Raji (cell line): ENCODE measurements around the gene PCDHGA4.

Source experiments
- POLR2A ChIP-seq: IDR thresholded peaks from 2 replicates; pipeline ENCODE4 v1.6.1; 2011; ENCODE audit warnings: low read depth, low read length, control low read depth; ENCODE audit not compliant: insufficient read depth

PCDHGA4 gene

DNA sequence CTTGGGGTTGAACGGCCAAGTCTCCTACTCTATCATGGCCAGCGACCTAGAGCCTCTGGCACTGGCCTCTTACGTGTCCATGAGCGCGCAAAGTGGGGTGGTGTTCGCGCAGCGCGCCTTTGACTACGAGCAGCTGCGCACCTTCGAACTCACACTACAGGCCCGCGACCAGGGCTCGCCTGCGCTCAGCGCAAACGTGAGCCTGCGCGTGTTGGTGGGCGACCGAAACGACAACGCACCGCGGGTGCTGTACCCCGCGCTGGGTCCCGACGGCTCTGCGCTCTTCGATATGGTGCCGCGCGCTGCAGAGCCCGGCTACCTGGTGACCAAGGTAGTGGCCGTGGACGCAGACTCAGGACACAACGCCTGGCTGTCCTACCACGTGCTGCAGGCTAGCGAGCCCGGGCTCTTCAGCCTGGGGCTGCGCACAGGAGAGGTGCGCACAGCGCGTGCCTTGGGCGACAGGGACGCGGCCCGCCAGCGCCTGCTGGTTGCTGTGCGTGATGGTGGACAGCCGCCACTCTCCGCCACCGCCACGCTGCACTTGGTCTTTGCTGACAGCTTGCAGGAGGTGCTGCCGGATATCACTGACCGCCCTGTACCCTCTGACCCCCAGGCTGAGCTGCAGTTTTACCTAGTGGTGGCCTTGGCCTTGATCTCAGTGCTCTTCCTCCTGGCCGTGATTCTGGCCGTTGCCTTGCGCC, 44.9 kb downstream of the PCDHGA4 start:
- no peak for TF ChIP-seq POLR2A

DNA sequence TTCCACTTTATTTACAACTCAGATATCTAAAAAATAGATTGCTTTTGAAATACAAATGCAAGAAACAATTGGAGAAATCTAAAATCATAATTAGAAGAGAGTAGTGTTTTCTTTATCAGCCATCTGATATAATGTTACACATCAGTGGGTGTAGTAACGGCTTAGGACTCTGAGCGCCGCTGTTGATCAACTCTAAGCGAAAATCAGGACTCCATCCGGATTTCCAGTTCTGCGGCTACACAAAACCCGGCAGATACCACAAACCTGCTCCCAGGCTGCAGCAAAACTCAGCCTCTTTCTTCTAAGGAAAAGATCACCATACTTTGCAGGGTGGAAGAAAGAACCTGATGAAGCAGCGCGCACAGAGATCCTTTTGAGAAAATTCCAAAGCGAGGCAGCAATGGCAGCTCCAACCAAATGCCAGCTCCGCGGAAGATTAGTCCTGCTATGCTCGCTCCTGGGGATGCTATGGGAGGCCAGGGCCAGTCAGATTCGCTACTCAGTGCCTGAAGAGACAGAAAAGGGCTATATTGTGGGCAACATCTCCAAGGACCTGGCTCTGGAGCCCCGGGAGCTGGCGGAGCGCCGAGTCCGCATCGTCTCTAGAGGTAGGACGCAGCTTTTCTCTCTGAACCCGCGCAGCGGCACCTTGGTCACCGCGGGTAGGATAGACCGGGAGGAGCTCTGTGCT, 47.9 kb downstream of the PCDHGA4 start, which contains the start of gene PCDHGA9:
PCDHGA9 (plus strand) TSS at position 226 of the 691 bp plus-strand sequence; CDS start at position 401, 175 bp downstream.
- TF ChIP-seq POLR2A = no peak

DNA sequence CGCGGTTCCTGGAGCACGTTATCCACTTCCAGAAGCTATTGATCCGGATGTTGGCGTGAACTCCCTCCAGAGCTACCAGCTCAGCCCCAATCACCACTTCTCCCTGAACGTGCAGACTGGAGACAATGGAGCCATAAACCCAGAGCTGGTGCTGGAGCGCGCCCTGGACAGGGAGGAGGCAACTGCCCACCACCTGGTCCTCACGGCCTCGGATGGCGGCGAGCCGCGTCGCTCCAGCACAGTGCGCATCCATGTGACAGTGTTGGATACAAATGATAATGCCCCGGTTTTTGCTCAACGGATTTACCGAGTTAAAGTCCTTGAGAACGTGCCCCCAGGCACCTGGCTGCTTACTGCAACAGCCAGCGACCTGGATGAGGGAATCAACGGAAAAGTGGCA, 48.6 kb downstream of the PCDHGA4 start:
- no peak for TF ChIP-seq POLR2A
